Astrocyte (in vitro differentiated cells and primary cell): Measurements from ENCODE around the gene HHIPL2.

ENCODE experiments used
- EZH2 ChIP-seq: IDR thresholded peaks from 2 replicates; pipeline ENCODE4 v1.6.1; 2012; ENCODE audit warnings: mild to moderate bottlenecking, low read length, inconsistent platforms; ENCODE audit not compliant: insufficient read depth
- TF ChIP-seq, protein P1 (sequence below): IDR thresholded peaks from 2 replicates; pipeline ENCODE4 v1.5.1; 2011; ENCODE audit warnings: low read depth, mild to moderate bottlenecking, inconsistent platforms, low read length, moderate library complexity; ENCODE audit not compliant: insufficient read depth

DNA sequence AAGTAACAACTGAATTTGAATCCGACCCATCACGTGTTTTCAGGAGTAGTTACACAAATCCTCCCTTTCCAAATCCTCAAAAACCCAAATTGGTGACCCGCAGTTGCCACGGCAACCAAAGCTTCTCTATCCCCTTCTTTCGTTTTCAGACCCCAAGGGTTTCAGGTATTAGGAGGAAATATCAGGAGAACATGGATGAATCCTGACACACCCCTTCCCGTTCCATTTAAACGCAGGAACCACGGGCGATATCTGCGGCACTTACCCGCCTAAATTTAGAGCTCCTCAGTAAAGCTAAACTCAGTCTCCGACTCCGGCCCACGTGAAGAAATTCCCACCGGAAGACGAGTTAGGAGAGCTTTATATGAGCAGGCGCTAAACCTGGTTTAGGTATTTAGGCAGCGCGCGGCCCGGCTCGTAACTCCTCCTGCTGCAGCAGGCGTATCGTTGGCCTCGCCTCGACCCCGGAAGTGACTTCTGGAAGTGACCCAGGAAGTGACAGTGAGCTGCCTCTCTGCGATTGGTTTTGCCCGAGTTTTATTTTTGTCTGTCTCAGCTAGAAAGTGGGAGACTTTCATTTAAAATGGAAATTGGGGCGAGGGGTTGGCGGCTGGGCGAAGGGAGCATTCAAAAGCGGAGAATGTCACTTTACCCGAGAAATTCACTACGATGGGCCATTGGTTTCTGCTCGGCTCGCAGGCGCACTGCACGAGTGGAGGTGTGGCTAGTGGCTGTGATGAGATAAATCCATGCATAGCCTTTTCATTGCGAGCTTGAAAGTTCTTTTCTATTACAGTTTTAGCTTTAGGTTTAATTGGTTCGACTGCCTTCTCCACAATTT lies 41.8 kb upstream of the HHIPL2 start, which contains the start of gene TAF1A:
- TF ChIP-seq, protein P1, sequence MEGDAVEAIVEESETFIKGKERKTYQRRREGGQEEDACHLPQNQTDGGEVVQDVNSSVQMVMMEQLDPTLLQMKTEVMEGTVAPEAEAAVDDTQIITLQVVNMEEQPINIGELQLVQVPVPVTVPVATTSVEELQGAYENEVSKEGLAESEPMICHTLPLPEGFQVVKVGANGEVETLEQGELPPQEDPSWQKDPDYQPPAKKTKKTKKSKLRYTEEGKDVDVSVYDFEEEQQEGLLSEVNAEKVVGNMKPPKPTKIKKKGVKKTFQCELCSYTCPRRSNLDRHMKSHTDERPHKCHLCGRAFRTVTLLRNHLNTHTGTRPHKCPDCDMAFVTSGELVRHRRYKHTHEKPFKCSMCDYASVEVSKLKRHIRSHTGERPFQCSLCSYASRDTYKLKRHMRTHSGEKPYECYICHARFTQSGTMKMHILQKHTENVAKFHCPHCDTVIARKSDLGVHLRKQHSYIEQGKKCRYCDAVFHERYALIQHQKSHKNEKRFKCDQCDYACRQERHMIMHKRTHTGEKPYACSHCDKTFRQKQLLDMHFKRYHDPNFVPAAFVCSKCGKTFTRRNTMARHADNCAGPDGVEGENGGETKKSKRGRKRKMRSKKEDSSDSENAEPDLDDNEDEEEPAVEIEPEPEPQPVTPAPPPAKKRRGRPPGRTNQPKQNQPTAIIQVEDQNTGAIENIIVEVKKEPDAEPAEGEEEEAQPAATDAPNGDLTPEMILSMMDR = no peak
- TF ChIP-seq EZH2 = no peak
